ENCODE results near the gene ARFIP1.

DNA sequence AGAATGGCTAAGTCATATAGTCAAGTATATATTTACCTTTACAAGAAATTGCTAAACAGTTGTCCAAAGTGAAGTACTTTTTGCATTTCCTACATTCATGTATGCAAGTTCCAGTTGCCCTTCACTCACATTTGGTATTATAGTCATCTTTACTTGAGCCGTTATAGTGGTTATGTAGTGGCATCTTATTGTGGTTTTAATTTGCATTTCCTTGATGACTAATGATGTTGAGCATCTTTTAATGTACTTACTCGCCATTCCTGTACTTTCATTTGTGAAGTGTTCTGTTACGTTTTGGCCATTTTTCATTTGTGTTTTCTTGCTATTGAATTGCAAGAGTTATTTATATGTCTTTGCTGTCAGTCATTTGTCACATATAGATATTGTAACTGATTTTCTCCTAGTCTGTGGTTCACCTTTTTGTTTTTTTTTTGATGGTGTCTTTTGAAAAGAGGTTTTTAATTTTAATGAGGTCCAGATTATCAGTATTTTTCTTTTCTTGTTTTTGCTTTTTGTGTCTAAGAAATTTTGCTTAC lies 27.6 kb downstream of the ARFIP1 start:
- TF ChIP-seq, protein P1, sequence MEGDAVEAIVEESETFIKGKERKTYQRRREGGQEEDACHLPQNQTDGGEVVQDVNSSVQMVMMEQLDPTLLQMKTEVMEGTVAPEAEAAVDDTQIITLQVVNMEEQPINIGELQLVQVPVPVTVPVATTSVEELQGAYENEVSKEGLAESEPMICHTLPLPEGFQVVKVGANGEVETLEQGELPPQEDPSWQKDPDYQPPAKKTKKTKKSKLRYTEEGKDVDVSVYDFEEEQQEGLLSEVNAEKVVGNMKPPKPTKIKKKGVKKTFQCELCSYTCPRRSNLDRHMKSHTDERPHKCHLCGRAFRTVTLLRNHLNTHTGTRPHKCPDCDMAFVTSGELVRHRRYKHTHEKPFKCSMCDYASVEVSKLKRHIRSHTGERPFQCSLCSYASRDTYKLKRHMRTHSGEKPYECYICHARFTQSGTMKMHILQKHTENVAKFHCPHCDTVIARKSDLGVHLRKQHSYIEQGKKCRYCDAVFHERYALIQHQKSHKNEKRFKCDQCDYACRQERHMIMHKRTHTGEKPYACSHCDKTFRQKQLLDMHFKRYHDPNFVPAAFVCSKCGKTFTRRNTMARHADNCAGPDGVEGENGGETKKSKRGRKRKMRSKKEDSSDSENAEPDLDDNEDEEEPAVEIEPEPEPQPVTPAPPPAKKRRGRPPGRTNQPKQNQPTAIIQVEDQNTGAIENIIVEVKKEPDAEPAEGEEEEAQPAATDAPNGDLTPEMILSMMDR (IDR thresholded peaks at IDR 0.05), result no peak
- TF ChIP-seq POLR2A (IDR thresholded peaks at IDR 0.05; ENCODE audit: low read depth), result no peak
